Lower leg skin (tissue), 3 donors: ENCODE data around the gene ALOX5AP.

Experiments
- POLR2A ChIP-seq, 2 donors: fragments of 450-650 bp; IDR thresholded peaks; one replicate each; pipeline ENCODE4 v1.6.1; 2016 to 2017; ENCODE audit warnings: antibody characterized with exemption in 2 of 2, mild to moderate bottlenecking in 1 of 2, moderate library complexity in 1 of 2
- TF ChIP-seq, protein P1 (sequence below), 3 donors: fragments of 450-650 bp; IDR thresholded peaks; one replicate each; pipeline ENCODE4 v1.5.1; 2016; ENCODE audit warnings: antibody characterized with exemption in 3 of 3, mild to moderate bottlenecking in 3 of 3, moderate library complexity in 2 of 3

DNA sequence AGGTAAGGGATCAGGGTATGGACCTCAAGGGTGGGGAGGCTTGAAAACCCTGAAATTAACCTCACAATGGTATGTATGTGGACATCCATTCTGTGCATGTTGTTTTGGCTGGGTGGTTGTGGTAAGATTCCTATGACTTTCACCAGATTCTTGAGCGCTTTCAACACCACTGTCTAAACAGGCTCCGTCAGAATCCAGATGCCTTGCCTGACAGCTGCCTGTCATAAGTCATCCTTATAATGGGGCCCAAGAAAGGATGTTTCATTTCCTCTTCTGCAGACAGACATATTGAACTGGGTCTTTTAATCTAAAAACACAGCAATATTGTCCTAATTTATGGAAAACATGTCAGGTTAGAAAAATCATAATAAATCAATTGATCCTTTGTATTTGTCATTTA, 41.3 kb downstream of the ALOX5AP start:
- TF ChIP-seq, protein P1, sequence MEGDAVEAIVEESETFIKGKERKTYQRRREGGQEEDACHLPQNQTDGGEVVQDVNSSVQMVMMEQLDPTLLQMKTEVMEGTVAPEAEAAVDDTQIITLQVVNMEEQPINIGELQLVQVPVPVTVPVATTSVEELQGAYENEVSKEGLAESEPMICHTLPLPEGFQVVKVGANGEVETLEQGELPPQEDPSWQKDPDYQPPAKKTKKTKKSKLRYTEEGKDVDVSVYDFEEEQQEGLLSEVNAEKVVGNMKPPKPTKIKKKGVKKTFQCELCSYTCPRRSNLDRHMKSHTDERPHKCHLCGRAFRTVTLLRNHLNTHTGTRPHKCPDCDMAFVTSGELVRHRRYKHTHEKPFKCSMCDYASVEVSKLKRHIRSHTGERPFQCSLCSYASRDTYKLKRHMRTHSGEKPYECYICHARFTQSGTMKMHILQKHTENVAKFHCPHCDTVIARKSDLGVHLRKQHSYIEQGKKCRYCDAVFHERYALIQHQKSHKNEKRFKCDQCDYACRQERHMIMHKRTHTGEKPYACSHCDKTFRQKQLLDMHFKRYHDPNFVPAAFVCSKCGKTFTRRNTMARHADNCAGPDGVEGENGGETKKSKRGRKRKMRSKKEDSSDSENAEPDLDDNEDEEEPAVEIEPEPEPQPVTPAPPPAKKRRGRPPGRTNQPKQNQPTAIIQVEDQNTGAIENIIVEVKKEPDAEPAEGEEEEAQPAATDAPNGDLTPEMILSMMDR (IDR thresholded peaks at IDR 0.05) = no peak
- no peak for TF ChIP-seq POLR2A (IDR thresholded peaks at IDR 0.05)
